HepG2 (cell line): ENCODE results near the gene KSR1. TPM values are rescaled to one million over a fixed set of nuclear protein-coding genes. Genes with fewer than 3 reads are reported as not detected.
A peak's percentile ranks its signal among the peaks of the same experiment; 100 is the strongest.

Source experiments
- AKNA ChIP-seq: sonication (generic); formaldehyde crosslinking; IDR thresholded peaks from 2 replicates; pipeline ENCODE4 v1.4.0; 2020; ENCODE audit warnings: missing genetic modification reagents, borderline replicate concordance
- HMGXB3 ChIP-seq: sonication (generic); formaldehyde crosslinking; IDR thresholded peaks from 2 replicates; pipeline ENCODE4 v1.4.0; 2020; ENCODE audit warnings: missing genetic modification reagents, borderline replicate concordance
- HNRNPH1 ChIP-seq: fragments of 200-400 bp; formaldehyde crosslinking; optimal IDR thresholded peaks from 2 replicates; pipeline ENCODE3; 2017; ENCODE audit warnings: mild to moderate bottlenecking, low read depth, low read length
- NFE2L2 ChIP-seq: fragments of 150-350 bp; IDR thresholded peaks from 2 replicates; pipeline ENCODE4 v1.6.1; 2014; ENCODE audit warnings: low read length
- ZFAT ChIP-seq: sonication (generic); formaldehyde crosslinking; conservative IDR thresholded peaks from 2 replicates; pipeline ENCODE4 v1.8.1; 2023; ENCODE audit warnings: missing genetic modification reagents, inconsistent platforms
- ZNF235 ChIP-seq: sonication (generic); formaldehyde crosslinking; IDR thresholded peaks from 2 replicates; pipeline ENCODE4 v1.8.1; 2023; ENCODE audit warnings: mild to moderate bottlenecking, missing genetic modification reagents, borderline replicate concordance
- ZNF713 ChIP-seq: sonication (generic); formaldehyde crosslinking; IDR thresholded peaks from 2 replicates; pipeline ENCODE4 v1.4.0; 2020; ENCODE audit warnings: mild to moderate bottlenecking, missing genetic modification reagents
- polyA plus RNA-seq, 8 experiments: library from polyadenylated mRNA; depleted of rRNA in 3 of 8; stranded (reverse) in 7 of 8; unstranded in 1 of 8; fragments of >200 nt; fragmentation: Illumina TruSeq in 4 of 8; extraction: Trizol in 4 of 8; gene quantifications; 2 replicates each; pipeline versions ENCODE4 v1.2.1 to v1.2.3, GENCODE V29; 2011 to 2016; ENCODE audit warnings: low read depth in 4 of 8, missing spikeins in 1 of 8, mixed read lengths in 1 of 8; ENCODE audit not compliant: insufficient read depth in 1 of 8
- total RNA-seq, 5 experiments: library from RNA; depleted of rRNA; stranded (reverse); fragments of >200 nt; fragmentation: Illumina TruSeq; extraction: Trizol; gene quantifications; 2 replicates each; pipeline ENCODE4 v1.2.3, GENCODE V29; 2016; ENCODE audit warnings: low read depth in 1 of 5
- TF ChIP-seq, protein P1 (sequence below): sonication (generic); formaldehyde crosslinking; IDR thresholded peaks from 2 replicates; pipeline ENCODE4 v1.4.0; 2020; ENCODE audit warnings: mild to moderate bottlenecking, missing genetic modification reagents
- TF ChIP-seq, protein P2 (sequence below): sonication (generic); formaldehyde crosslinking; IDR thresholded peaks from 2 replicates; pipeline ENCODE4 v1.4.0; 2020; ENCODE audit warnings: missing genetic modification reagents
- TF ChIP-seq, protein P3 (sequence below): IDR thresholded peaks from 2 replicates; pipeline ENCODE4 v1.6.1; 2012; ENCODE audit warnings: inconsistent platforms

Gene KSR1
- total and polyA plus RNA-seq, 2 of the 13 experiments (the other 11 are each of a cell fraction or from before 2014, with no cell fraction given) = 10.1 to 16.6 TPM

GRCh38 chr17:27558842-27559505, 102.7 kb downstream of the KSR1 start (continued):
- TF ChIP-seq, protein P1, sequence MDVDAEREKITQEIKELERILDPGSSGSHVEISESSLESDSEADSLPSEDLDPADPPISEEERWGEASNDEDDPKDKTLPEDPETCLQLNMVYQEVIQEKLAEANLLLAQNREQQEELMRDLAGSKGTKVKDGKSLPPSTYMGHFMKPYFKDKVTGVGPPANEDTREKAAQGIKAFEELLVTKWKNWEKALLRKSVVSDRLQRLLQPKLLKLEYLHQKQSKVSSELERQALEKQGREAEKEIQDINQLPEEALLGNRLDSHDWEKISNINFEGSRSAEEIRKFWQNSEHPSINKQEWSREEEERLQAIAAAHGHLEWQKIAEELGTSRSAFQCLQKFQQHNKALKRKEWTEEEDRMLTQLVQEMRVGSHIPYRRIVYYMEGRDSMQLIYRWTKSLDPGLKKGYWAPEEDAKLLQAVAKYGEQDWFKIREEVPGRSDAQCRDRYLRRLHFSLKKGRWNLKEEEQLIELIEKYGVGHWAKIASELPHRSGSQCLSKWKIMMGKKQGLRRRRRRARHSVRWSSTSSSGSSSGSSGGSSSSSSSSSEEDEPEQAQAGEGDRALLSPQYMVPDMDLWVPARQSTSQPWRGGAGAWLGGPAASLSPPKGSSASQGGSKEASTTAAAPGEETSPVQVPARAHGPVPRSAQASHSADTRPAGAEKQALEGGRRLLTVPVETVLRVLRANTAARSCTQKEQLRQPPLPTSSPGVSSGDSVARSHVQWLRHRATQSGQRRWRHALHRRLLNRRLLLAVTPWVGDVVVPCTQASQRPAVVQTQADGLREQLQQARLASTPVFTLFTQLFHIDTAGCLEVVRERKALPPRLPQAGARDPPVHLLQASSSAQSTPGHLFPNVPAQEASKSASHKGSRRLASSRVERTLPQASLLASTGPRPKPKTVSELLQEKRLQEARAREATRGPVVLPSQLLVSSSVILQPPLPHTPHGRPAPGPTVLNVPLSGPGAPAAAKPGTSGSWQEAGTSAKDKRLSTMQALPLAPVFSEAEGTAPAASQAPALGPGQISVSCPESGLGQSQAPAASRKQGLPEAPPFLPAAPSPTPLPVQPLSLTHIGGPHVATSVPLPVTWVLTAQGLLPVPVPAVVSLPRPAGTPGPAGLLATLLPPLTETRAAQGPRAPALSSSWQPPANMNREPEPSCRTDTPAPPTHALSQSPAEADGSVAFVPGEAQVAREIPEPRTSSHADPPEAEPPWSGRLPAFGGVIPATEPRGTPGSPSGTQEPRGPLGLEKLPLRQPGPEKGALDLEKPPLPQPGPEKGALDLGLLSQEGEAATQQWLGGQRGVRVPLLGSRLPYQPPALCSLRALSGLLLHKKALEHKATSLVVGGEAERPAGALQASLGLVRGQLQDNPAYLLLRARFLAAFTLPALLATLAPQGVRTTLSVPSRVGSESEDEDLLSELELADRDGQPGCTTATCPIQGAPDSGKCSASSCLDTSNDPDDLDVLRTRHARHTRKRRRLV (CRISPR knock-in tag) = no peak
- TF ChIP-seq, protein P2, sequence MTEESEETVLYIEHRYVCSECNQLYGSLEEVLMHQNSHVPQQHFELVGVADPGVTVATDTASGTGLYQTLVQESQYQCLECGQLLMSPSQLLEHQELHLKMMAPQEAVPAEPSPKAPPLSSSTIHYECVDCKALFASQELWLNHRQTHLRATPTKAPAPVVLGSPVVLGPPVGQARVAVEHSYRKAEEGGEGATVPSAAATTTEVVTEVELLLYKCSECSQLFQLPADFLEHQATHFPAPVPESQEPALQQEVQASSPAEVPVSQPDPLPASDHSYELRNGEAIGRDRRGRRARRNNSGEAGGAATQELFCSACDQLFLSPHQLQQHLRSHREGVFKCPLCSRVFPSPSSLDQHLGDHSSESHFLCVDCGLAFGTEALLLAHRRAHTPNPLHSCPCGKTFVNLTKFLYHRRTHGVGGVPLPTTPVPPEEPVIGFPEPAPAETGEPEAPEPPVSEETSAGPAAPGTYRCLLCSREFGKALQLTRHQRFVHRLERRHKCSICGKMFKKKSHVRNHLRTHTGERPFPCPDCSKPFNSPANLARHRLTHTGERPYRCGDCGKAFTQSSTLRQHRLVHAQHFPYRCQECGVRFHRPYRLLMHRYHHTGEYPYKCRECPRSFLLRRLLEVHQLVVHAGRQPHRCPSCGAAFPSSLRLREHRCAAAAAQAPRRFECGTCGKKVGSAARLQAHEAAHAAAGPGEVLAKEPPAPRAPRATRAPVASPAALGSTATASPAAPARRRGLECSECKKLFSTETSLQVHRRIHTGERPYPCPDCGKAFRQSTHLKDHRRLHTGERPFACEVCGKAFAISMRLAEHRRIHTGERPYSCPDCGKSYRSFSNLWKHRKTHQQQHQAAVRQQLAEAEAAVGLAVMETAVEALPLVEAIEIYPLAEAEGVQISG (CRISPR knock-in tag) = peak; percentile 83
- no peak for TF ChIP-seq ZFAT (CRISPR knock-in tag)
- TF ChIP-seq, protein P3, sequence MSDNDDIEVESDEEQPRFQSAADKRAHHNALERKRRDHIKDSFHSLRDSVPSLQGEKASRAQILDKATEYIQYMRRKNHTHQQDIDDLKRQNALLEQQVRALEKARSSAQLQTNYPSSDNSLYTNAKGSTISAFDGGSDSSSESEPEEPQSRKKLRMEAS = peak; percentile 83
- no peak for TF ChIP-seq AKNA (CRISPR knock-in tag)
- TF ChIP-seq HMGXB3 (CRISPR knock-in tag) = no peak
- no peak for TF ChIP-seq ZNF713 (CRISPR knock-in tag)
- TF ChIP-seq ZNF235 = no peak
- TF ChIP-seq NFE2L2 = no peak
- no peak for TF ChIP-seq HNRNPH1
